Small intestine (tissue), 7 donors: ENCODE data around the gene ECHS1. TPM values are rescaled to one million over a fixed set of nuclear protein-coding genes. Genes with fewer than 3 reads are reported as not detected.
"Not testable (repeated sequence)": the region's sequence is repeated elsewhere in the genome, so short reads cannot be mapped to it uniquely, and the experiment has no call there.

Source experiments
- DNase-seq, 2 donors: peaks; one replicate each; pipeline versions ENCODE4 v3.0.0 to v3.0.0-alpha.2; 2013
- FAIRE-seq: peaks from 2 replicates; lab custom pipeline; 2012; peaks lifted over from hg19 to GRCh38; lab: Jason Lieb, UNC
- H3K27ac ChIP-seq, 3 donors: one replicate each; pipeline ENCODE4 v1.5.1; 2013; ENCODE audit warnings: low read length in 2 of 3, mild to moderate bottlenecking in 2 of 3, control low read depth in 1 of 3, inconsistent platforms in 1 of 3, low read depth in 1 of 3, moderate library complexity in 1 of 3
- H3K27me3 ChIP-seq, 3 donors: one replicate each; pipeline ENCODE4 v1.6.1; 2013; ENCODE audit warnings: low read length in 3 of 3, inconsistent platforms in 1 of 3; ENCODE audit not compliant: control insufficient read depth in 3 of 3, insufficient read depth in 3 of 3
- H3K36me3 ChIP-seq, 3 donors: one replicate each; pipeline ENCODE4 v1.6.1; 2013; ENCODE audit warnings: low read length in 3 of 3, inconsistent platforms in 1 of 3, low read depth in 1 of 3, mild to moderate bottlenecking in 1 of 3, moderate library complexity in 1 of 3; ENCODE audit not compliant: control insufficient read depth in 3 of 3, insufficient read depth in 2 of 3
- H3K4me1 ChIP-seq, 3 donors: one replicate each; pipeline ENCODE4 v1.6.1; 2013; ENCODE audit warnings: low read length in 2 of 3, inconsistent platforms in 1 of 3, low read depth in 1 of 3, mild to moderate bottlenecking in 1 of 3, moderate library complexity in 1 of 3; ENCODE audit not compliant: control insufficient read depth in 3 of 3, insufficient read depth in 2 of 3
- H3K4me3 ChIP-seq, 3 donors: one replicate each; pipeline ENCODE4 v1.5.1; 2013; ENCODE audit warnings: low read length in 3 of 3, control low read depth in 1 of 3, inconsistent platforms in 1 of 3, low read depth in 1 of 3, mild to moderate bottlenecking in 1 of 3, moderate library complexity in 1 of 3
- H3K9me3 ChIP-seq, 2 donors: one replicate each; pipeline ENCODE4 v1.6.1; 2013; ENCODE audit warnings: low read depth in 1 of 2, low read length in 1 of 2; ENCODE audit not compliant: control insufficient read depth in 2 of 2, insufficient read depth in 1 of 2
- WGBS, 3 donors: extraction: QIAGEN DNeasy Blood & Tissue Kit; methylation state at CpG; one replicate each; pipeline ENCODE4 v1.1.7; 2013; 5-methylcytosine and 5-hydroxymethylcytosine counted together
- polyA plus RNA-seq, 4 donors: library from polyadenylated mRNA; stranded (reverse) in 3 of 4; unstranded in 1 of 4; fragments of 200-250 nt in 3 of 4; fragments of 120-200 nt in 1 of 4; gene quantifications; one replicate each; pipeline versions ENCODE4 v1.2.1 to v1.2.3, GENCODE V29; 2013
- donor health status: healthy with polysubstance abuse.
- donor health status: control.
- donor health status: control.
- donor health status: Bipolar disorder and iron deficiency.
- donor health status: healthy.

ECHS1 gene
- polyA plus RNA-seq, 4 donors, result 140 to 371 (median 225) TPM

- not testable (repeated sequence) for H3K27ac ChIP-seq, DNase-seq, H3K4me3 ChIP-seq, H3K27me3 ChIP-seq, FAIRE-seq, H3K9me3 ChIP-seq, H3K4me1 ChIP-seq
- peaks cover 0 to 32% (median 9%) of the 10 kb centered on the region in 3 donors for H3K36me3 ChIP-seq
- 91 to 97% (median 97%) methylated on average over 4 of the region's 4 CpGs for WGBS, 3 donors
Observed at GRCh38 chr10:133386951-133387350, 13.8 kb upstream of the ECHS1 start.

- WGBS, 3 donors, result 95 to 97% (median 97%) methylated on average over 2 of the region's 2 CpGs
- no peak overlapping the region for H3K27ac ChIP-seq
- H3K27me3 ChIP-seq, result no peaks in the 10 kb centered on the region
- FAIRE-seq, result no peak
- H3K9me3 ChIP-seq, result no peaks in the 10 kb centered on the region
- peaks cover 0 to 2% (median 0%) of the 10 kb centered on the region in 3 donors for H3K4me1 ChIP-seq
- no peak overlapping the region for H3K4me3 ChIP-seq
- H3K36me3 ChIP-seq, result peaks cover 0 to 26% (median 7%) of the 10 kb centered on the region in 3 donors
- DNase-seq, result no peak
Observed at GRCh38 chr10:133385214-133385613, 12.1 kb upstream of the ECHS1 start.

- 91 to 94% (median 93%) methylated on average over 13 of the region's 13 CpGs for WGBS, 3 donors
- peaks cover 0 to 4% (median 0%) of the 10 kb centered on the region in 3 donors for H3K4me1 ChIP-seq
- peaks cover 0 to 19% (median 7%) of the 10 kb centered on the region in 3 donors for H3K36me3 ChIP-seq
- H3K27me3 ChIP-seq, result no peaks in the 10 kb centered on the region
- DNase-seq (no peak), FAIRE-seq (no peak)
- no peak overlapping the region for H3K4me3 ChIP-seq
- no peaks in the 10 kb centered on the region for H3K9me3 ChIP-seq
- H3K27ac ChIP-seq, result no peak overlapping the region
Observed at GRCh38 chr10:133384071-133384470, 10.9 kb upstream of the ECHS1 start.

- H3K36me3 ChIP-seq, result peaks cover 0 to 19% (median 7%) of the 10 kb centered on the region in 3 donors
Observed at GRCh38 chr10:133383551-133383950, 10.4 kb upstream of the ECHS1 start.

GRCh38 chr10:133381036-133381435, 7.9 kb upstream of the ECHS1 start:
- no peak overlapping the region for H3K4me3 ChIP-seq
- H3K36me3 ChIP-seq, result peaks cover 0 to 16% (median 7%) of the 10 kb centered on the region in 3 donors
- FAIRE-seq (no peak), DNase-seq (no peak)
- 88% methylated on average over 8 of the region's 8 CpGs for WGBS, 3 donors
- peaks cover 0 to 13% (median 4%) of the 10 kb centered on the region in 3 donors for H3K4me1 ChIP-seq
- H3K9me3 ChIP-seq, result no peaks in the 10 kb centered on the region
- no peak overlapping the region for H3K27ac ChIP-seq
- H3K27me3 ChIP-seq, result no peaks in the 10 kb centered on the region

More at GRCh38 chr10:133383551-133383950, 10.4 kb upstream of the ECHS1 start:
- Histone ChIP-seq H3K9me3 (no peaks in the 10 kb centered on the region), H3K27me3 (no peaks in the 10 kb centered on the region), H3K27ac (no peak overlapping the region), H3K4me1 (peaks cover 0 to 4% (median 0%) of the 10 kb centered on the region in 3 donors), H3K4me3 (no peak overlapping the region)
- FAIRE-seq, result no peak
- WGBS, 3 donors, result 93 to 98% (median 96%) methylated on average over 4 of the region's 4 CpGs
- DNase-seq, result no peak

GRCh38 chr10:133379801-133380666, 6.9 kb upstream of the ECHS1 start:
- H3K4me1 ChIP-seq, result peaks cover 0 to 13% (median 4%) of the 10 kb centered on the region in 3 donors
- no peaks in the 10 kb centered on the region for H3K27me3 ChIP-seq
- no peaks in the 10 kb centered on the region for H3K9me3 ChIP-seq
- peak overlapping the region; percentile 50 to 64 (median 50) for H3K4me3 ChIP-seq
- 89 to 92% (median 92%) methylated on average over 34 to 36 of the region's 36 CpGs for WGBS, 3 donors
- DNase-seq (no peak), FAIRE-seq (no peak)
- H3K27ac ChIP-seq, result no peak overlapping the region
- peaks cover 0 to 16% (median 7%) of the 10 kb centered on the region in 3 donors for H3K36me3 ChIP-seq

GRCh38 chr10:133379152-133379800, 6.1 kb upstream of the ECHS1 start, which contains the start of gene PAOX:
PAOX (plus strand) TSS chr10:133379262; CDS start chr10:133379317, 55 bp downstream.
- 1 to 4% (median 2%) methylated on average over 22 to 68 of the region's 78 CpGs for WGBS, 3 donors
- FAIRE-seq (no peak), DNase-seq (peak; percentile 56 to 80)
- H3K4me1 ChIP-seq, result peaks cover 0 to 13% (median 4%) of the 10 kb centered on the region in 3 donors
- peaks cover 0 to 15% (median 2%) of the 10 kb centered on the region in 3 donors for H3K36me3 ChIP-seq
- no peaks in the 10 kb centered on the region for H3K9me3 ChIP-seq
- peak within 1 kb of the TSS; percentile 89 to 100 (median 92) for H3K27ac ChIP-seq
- H3K4me3 ChIP-seq, result peak within 1 kb of the TSS; percentile 50 to 81 (median 62)
- no peaks in the 10 kb centered on the region for H3K27me3 ChIP-seq
